ENCODE measurements around the gene AUTS2. TPM values are rescaled to one million over a fixed set of nuclear protein-coding genes. Genes with fewer than 3 reads are reported as not detected.

The AUTS2 gene
- total RNA-seq, 1 experiment from 2014 or later = 256 TPM

DNA sequence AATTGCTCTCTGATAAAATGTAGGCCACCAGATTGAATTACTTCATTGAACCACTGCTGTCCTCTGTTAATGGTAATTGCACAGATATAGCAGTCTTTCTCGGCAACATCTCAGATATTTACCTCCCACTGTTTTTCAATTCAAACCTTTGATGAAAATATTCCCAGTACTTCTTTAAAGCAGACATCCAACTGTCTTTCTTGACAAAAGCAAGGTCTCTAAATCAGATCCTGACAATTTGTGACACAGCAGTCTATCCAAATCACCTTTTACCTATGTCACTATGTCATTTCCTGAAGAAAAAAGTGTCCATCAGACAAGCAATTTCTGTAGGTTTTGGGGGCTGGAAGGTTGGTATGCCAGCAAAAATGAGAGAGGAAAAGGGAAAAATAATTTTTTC is 555.7 kb downstream of the AUTS2 start:
- H2BK5ac ChIP-seq (ENCODE audit: insufficient read length, low read length) = no peak overlapping the region
- H4K91ac ChIP-seq (ENCODE audit: insufficient read length, low read depth, low read length) = no peak overlapping the region
- H2BK120ac ChIP-seq (ENCODE audit: low read depth, low read length, poor library complexity, severe bottlenecking) = no peak overlapping the region
- Mint-ChIP-seq H3K36me3 (ENCODE audit: insufficient read depth in 1 of 3, low read depth in 3 of 3) (peaks cover 0 to 8% (median 0%) of the 10 kb centered on the region in 3 experiments; a peak in 2 of 7 replicates), H3K9me3 (peaks cover 0 to 2% of the 10 kb centered on the region in 2 experiments; a peak in 2 of 5 replicates), H3K27me3 (ENCODE audit: low read depth) (peaks cover 2% of the 10 kb centered on the region; the same call in 1 of the 2 replicates), H3K27ac (no peak overlapping the region), H3K4me1 (peaks cover 14 to 20% of the 10 kb centered on the region in 2 experiments), H3K4me3 (no peak overlapping the region)
- no peak for DNase-seq
- no peak overlapping the region for H3K23ac ChIP-seq (ENCODE audit: insufficient read length, low read depth, low read length)
- H4K5ac ChIP-seq (ENCODE audit: insufficient read length, low read depth, low read length) = no peak overlapping the region
- H3K9me3 ChIP-seq (ENCODE audit: control insufficient read depth, low read depth, low read length) = no peaks in the 10 kb centered on the region
- H3K4me1 ChIP-seq (ENCODE audit: insufficient read depth, low read length) = no peaks in the 10 kb centered on the region
- no CpG with 5 or more reads among the region's 1 CpG for WGBS (ENCODE audit: extremely low coverage, insufficient read length, low lambda C conversion rate)
- TF ChIP-seq, protein P1, sequence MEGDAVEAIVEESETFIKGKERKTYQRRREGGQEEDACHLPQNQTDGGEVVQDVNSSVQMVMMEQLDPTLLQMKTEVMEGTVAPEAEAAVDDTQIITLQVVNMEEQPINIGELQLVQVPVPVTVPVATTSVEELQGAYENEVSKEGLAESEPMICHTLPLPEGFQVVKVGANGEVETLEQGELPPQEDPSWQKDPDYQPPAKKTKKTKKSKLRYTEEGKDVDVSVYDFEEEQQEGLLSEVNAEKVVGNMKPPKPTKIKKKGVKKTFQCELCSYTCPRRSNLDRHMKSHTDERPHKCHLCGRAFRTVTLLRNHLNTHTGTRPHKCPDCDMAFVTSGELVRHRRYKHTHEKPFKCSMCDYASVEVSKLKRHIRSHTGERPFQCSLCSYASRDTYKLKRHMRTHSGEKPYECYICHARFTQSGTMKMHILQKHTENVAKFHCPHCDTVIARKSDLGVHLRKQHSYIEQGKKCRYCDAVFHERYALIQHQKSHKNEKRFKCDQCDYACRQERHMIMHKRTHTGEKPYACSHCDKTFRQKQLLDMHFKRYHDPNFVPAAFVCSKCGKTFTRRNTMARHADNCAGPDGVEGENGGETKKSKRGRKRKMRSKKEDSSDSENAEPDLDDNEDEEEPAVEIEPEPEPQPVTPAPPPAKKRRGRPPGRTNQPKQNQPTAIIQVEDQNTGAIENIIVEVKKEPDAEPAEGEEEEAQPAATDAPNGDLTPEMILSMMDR (conservative IDR thresholded peaks at IDR 0.05) = no peak
- H2BK12ac ChIP-seq (ENCODE audit: insufficient read length, low read depth, low read length) = no peak overlapping the region
- no peak overlapping the region for H3K9ac ChIP-seq (ENCODE audit: extremely low read depth, insufficient read length, low read length)
- H3K79me1 ChIP-seq (ENCODE audit: insufficient read depth, low read depth, low read length, poor library complexity, severe bottlenecking) = no peaks in the 10 kb centered on the region
- H3K23me2 ChIP-seq (ENCODE audit: insufficient read length, low read depth, low read length, poor library complexity, severe bottlenecking) = no peaks in the 10 kb centered on the region
- no peak overlapping the region for H4K8ac ChIP-seq (replicated peaks; ENCODE audit: insufficient read length, low read depth, low read length)
- no peak overlapping the region for H2AK5ac ChIP-seq (ENCODE audit: insufficient read length, low read length)
- no peak overlapping the region for H2BK20ac ChIP-seq (ENCODE audit: low read depth, low read length, poor library complexity, severe bottlenecking)
- no peak overlapping the region for H2AFZ ChIP-seq (ENCODE audit: low read length)
- H3K4ac ChIP-seq (ENCODE audit: low read depth, low read length) = no peak overlapping the region
- no peaks in the 10 kb centered on the region for H4K20me1 ChIP-seq (ENCODE audit: control insufficient read depth, insufficient read depth, insufficient read length)
- H3T11ph ChIP-seq (ENCODE audit: low read length) = no peak overlapping the region
- no peak overlapping the region for H3K4me2 ChIP-seq (ENCODE audit: insufficient read depth, insufficient read length, low read length)
- no peaks in the 10 kb centered on the region for H3K79me2 ChIP-seq (ENCODE audit: insufficient read depth, low read length)
- no peak overlapping the region for H3K56ac ChIP-seq (ENCODE audit: insufficient read length, low read depth, low read length)
- H3K27me3 ChIP-seq (ENCODE audit: insufficient read depth, low read length) = no peaks in the 10 kb centered on the region
- no peak overlapping the region for H3K14ac ChIP-seq (ENCODE audit: insufficient read depth, low read length)
- no peak overlapping the region for H3K27ac ChIP-seq (ENCODE audit: insufficient read length, low read depth, low read length)
- H2BK15ac ChIP-seq (ENCODE audit: low read depth, low read length) = no peak overlapping the region
- H3K18ac ChIP-seq (ENCODE audit: insufficient read length, low read depth, low read length) = no peak overlapping the region

Data from H9 (cell line).